Tibial nerve (tissue), 4 donors: ENCODE results near the gene NAAA.

Experiments used
- CTCF ChIP-seq, 5 experiments: fragments of 200-600 bp in 3 of 5; fragments of 450-650 bp in 2 of 5; sonication (generic) in 3 of 5; IDR thresholded peaks; one replicate each; pipeline ENCODE4 v1.5.1; 2016 to 2019; ENCODE audit warnings: antibody characterized with exemption in 5 of 5, mild to moderate bottlenecking in 3 of 5, moderate library complexity in 2 of 5
- EP300 ChIP-seq, 2 donors: sonication (generic); formaldehyde crosslinking; IDR thresholded peaks; one replicate each; pipeline ENCODE4 v1.6.1; 2017; ENCODE audit warnings: antibody characterized with exemption in 2 of 2, mild to moderate bottlenecking in 1 of 2
- POLR2A ChIP-seq, 2 donors: fragments of 450-650 bp; IDR thresholded peaks; one replicate each; pipeline ENCODE4 v1.6.1; 2017; ENCODE audit warnings: antibody characterized with exemption in 2 of 2, mild to moderate bottlenecking in 2 of 2, moderate library complexity in 2 of 2

- TF ChIP-seq CTCF (IDR thresholded peaks at IDR 0.05) (no peak), EP300 (IDR thresholded peaks at IDR 0.05) (no peak), POLR2A (IDR thresholded peaks at IDR 0.05) (no peak)
Measured at GRCh38 chr4:75948822-75949444, 8.1 kb upstream of the NAAA start.
